Esophagus muscularis mucosa (tissue), 4 donors: ENCODE results near the gene GSTA2.

Experiments
- CTCF ChIP-seq, 3 experiments: fragments of 200-600 bp in 2 of 3; fragments of 450-650 bp in 1 of 3; sonication (generic) in 2 of 3; IDR thresholded peaks; one replicate each; pipeline ENCODE4 v1.5.1; 2017 to 2019; ENCODE audit warnings: antibody characterized with exemption in 3 of 3, mild to moderate bottlenecking in 2 of 3, moderate library complexity in 1 of 3
- EP300 ChIP-seq: sonication (generic); formaldehyde crosslinking; IDR thresholded peaks from one replicate; pipeline ENCODE4 v1.6.1; 2017; ENCODE audit warnings: antibody characterized with exemption
- POLR2A ChIP-seq: fragments of 450-650 bp; IDR thresholded peaks from one replicate; pipeline ENCODE4 v1.6.1; 2017; ENCODE audit warnings: antibody characterized with exemption, moderate library complexity, mild to moderate bottlenecking, low read depth
- POLR2AphosphoS5 ChIP-seq, 2 donors: sonication (generic); formaldehyde crosslinking; IDR thresholded peaks; one replicate each; pipeline ENCODE4 v1.6.1; 2017; ENCODE audit warnings: antibody characterized with exemption in 2 of 2

- TF ChIP-seq EP300 (no peak), CTCF (IDR thresholded peaks at IDR 0.05) (no peak), POLR2A (no peak), POLR2AphosphoS5 (IDR thresholded peaks at IDR 0.05) (no peak)
These were observed 23.6 kb downstream of the GSTA2 start for GRCh38 chr6:52739627-52740026.
